ENCODE measurements around the gene AKR1E2.
A peak's percentile ranks its signal among the peaks of the same experiment; 100 is the strongest.

Gene AKR1E2

GRCh38 chr10:4825868-4826791 lies at the start of gene AKR1E2:
Gene AKR1E2, plus strand, starts transcription at chr10:4826207. Its CDS starts 118 bp downstream, at chr10:4826325.
- DNase-seq (ENCODE audit: low spot score), result peak; percentile 95

- DNase-seq (ENCODE audit: low spot score), result no peak
Measured at GRCh38 chr10:4776234-4776638, 49.8 kb upstream of the AKR1E2 start.

GRCh38 chr10:4778761-4779160 lies 47.2 kb upstream of the AKR1E2 start:
- no peak for DNase-seq (ENCODE audit: low spot score)

GRCh38 chr10:4780091-4780490 lies 45.9 kb upstream of the AKR1E2 start:
- DNase-seq (ENCODE audit: low spot score), result no peak

- DNase-seq (ENCODE audit: low spot score), result peak; percentile 48
Measured at GRCh38 chr10:4780782-4781181, 45.2 kb upstream of the AKR1E2 start.

GRCh38 chr10:4781955-4782354 lies 44.1 kb upstream of the AKR1E2 start:
- DNase-seq (ENCODE audit: low spot score), result no peak

- DNase-seq (ENCODE audit: low spot score), result no peak
Measured at GRCh38 chr10:4784667-4785333, 41.2 kb upstream of the AKR1E2 start.

- no peak for DNase-seq (ENCODE audit: low spot score)
Measured at GRCh38 chr10:4786043-4786839, 39.8 kb upstream of the AKR1E2 start.

- no peak for DNase-seq (ENCODE audit: low spot score)
Measured at GRCh38 chr10:4790045-4790444, 36.0 kb upstream of the AKR1E2 start.

GRCh38 chr10:4790922-4791321 lies 35.1 kb upstream of the AKR1E2 start:
- DNase-seq (ENCODE audit: low spot score), result no peak

GRCh38 chr10:4792381-4792780 lies 33.6 kb upstream of the AKR1E2 start:
- no peak for DNase-seq (ENCODE audit: low spot score)

GRCh38 chr10:4801405-4801804 lies 24.6 kb upstream of the AKR1E2 start:
- DNase-seq (ENCODE audit: low spot score), result no peak

GRCh38 chr10:4802711-4803487 lies 23.1 kb upstream of the AKR1E2 start:
- no peak for DNase-seq (ENCODE audit: low spot score)

- DNase-seq (ENCODE audit: low spot score), result no peak
Measured at GRCh38 chr10:4803822-4804221, 22.2 kb upstream of the AKR1E2 start.

GRCh38 chr10:4804465-4804864 lies 21.5 kb upstream of the AKR1E2 start:
- DNase-seq (ENCODE audit: low spot score), result no peak

- no peak for DNase-seq (ENCODE audit: low spot score)
Measured at GRCh38 chr10:4806534-4806933, 19.5 kb upstream of the AKR1E2 start.

GRCh38 chr10:4807761-4808507 lies 18.1 kb upstream of the AKR1E2 start:
- DNase-seq (ENCODE audit: low spot score), result no peak

GRCh38 chr10:4809156-4809555 lies 16.9 kb upstream of the AKR1E2 start:
- DNase-seq (ENCODE audit: low spot score), result no peak

- DNase-seq (ENCODE audit: low spot score), result no peak
Measured at GRCh38 chr10:4810092-4810491, 15.9 kb upstream of the AKR1E2 start.

GRCh38 chr10:4812046-4812445 lies 14.0 kb upstream of the AKR1E2 start:
- no peak for DNase-seq (ENCODE audit: low spot score)

- DNase-seq (ENCODE audit: low spot score), result peak; percentile 70
Measured at GRCh38 chr10:4813023-4813422, 13.0 kb upstream of the AKR1E2 start.
